ENCODE measurements around the gene MYH3.
A peak's percentile ranks its signal among the peaks of the same experiment; 100 is the strongest.
"Not testable (repeated sequence)": the region's sequence is repeated elsewhere in the genome, so short reads cannot be mapped to it uniquely, and the experiment has no call there.

MYH3 gene

GRCh38 chr17:10657148-10657547, at the start of gene MYH3:
TSS of gene MYH3 (minus strand) at chr17:10657309. CDS start at chr17:10655064, 2,245 bp downstream.
- no peak for DNase-seq (ENCODE audit: low read depth in 2 of 2)

- no peak for DNase-seq (ENCODE audit: low read depth in 2 of 2)
These were observed 48.6 kb upstream of the MYH3 start for GRCh38 chr17:10705727-10706126.

GRCh38 chr17:10702574-10702973, 45.5 kb upstream of the MYH3 start:
- DNase-seq (ENCODE audit: low read depth in 2 of 2), result no peak

- no peak for DNase-seq (ENCODE audit: low read depth in 2 of 2)
These were observed 42.7 kb upstream of the MYH3 start for GRCh38 chr17:10699856-10700255.

- no peak for DNase-seq (ENCODE audit: low read depth in 2 of 2)
These were observed 41.1 kb upstream of the MYH3 start for GRCh38 chr17:10698096-10698818.

- DNase-seq (ENCODE audit: low read depth in 2 of 2), result peak; percentile 85 to 87
These were observed 40.3 kb upstream of the MYH3 start, which contains the start of the genes ADPRM and SCO1 for GRCh38 chr17:10697092-10698081. TSS of gene ADPRM (plus strand) at chr17:10697594. CDS start at chr17:10704927, 7,333 bp downstream. TSS of gene SCO1 (minus strand) at chr17:10697533. CDS start at chr17:10697507, 26 bp downstream.

- not testable (repeated sequence) for DNase-seq (ENCODE audit: low read depth in 2 of 2)
These were observed 38.8 kb upstream of the MYH3 start for GRCh38 chr17:10695875-10696407.

GRCh38 chr17:10687499-10687898, 30.4 kb upstream of the MYH3 start:
- DNase-seq (ENCODE audit: low read depth in 2 of 2), result no peak

GRCh38 chr17:10683853-10684252, 26.7 kb upstream of the MYH3 start:
- no peak for DNase-seq (ENCODE audit: low read depth in 2 of 2)

GRCh38 chr17:10681866-10682446, 24.8 kb upstream of the MYH3 start:
- no peak for DNase-seq (ENCODE audit: low read depth in 2 of 2)

- no peak for DNase-seq (ENCODE audit: low read depth in 2 of 2)
These were observed 17.6 kb upstream of the MYH3 start for GRCh38 chr17:10674704-10675103.

GRCh38 chr17:10673312-10673711, 16.2 kb upstream of the MYH3 start:
- no peak for DNase-seq (ENCODE audit: low read depth in 2 of 2)

- no peak for DNase-seq (ENCODE audit: low read depth in 2 of 2)
These were observed 11.7 kb upstream of the MYH3 start for GRCh38 chr17:10668775-10669174.

- DNase-seq (ENCODE audit: low read depth in 2 of 2), result no peak
These were observed 9.8 kb upstream of the MYH3 start for GRCh38 chr17:10666906-10667305.

GRCh38 chr17:10664571-10664970, 7.5 kb upstream of the MYH3 start:
- DNase-seq (ENCODE audit: low read depth in 2 of 2), result no peak

GRCh38 chr17:10663231-10663630, 6.1 kb upstream of the MYH3 start:
- DNase-seq (ENCODE audit: low read depth in 2 of 2), result no peak

GRCh38 chr17:10661437-10661836, 4.3 kb upstream of the MYH3 start:
- DNase-seq (ENCODE audit: low read depth in 2 of 2), result no peak

GRCh38 chr17:10657879-10658278, 770 bp upstream of the MYH3 start:
- DNase-seq (ENCODE audit: low read depth in 2 of 2), result no peak

GRCh38 chr17:10653987-10654386, 3.1 kb downstream of the MYH3 start:
- no peak for DNase-seq (ENCODE audit: low read depth in 2 of 2)

- DNase-seq (ENCODE audit: low read depth in 2 of 2), result no peak
These were observed 4.0 kb downstream of the MYH3 start for GRCh38 chr17:10652984-10653659.

GRCh38 chr17:10651927-10652326, 5.2 kb downstream of the MYH3 start:
- no peak for DNase-seq (ENCODE audit: low read depth in 2 of 2)

Measured in stimulated activated CD8-positive, alpha-beta memory T cell treated with anti-CD3 and anti-CD28 coated beads, Interleukin-15, amount 100 ng/mL, for 48 hours (primary cell).